GM23248 (cell line): Measurements from ENCODE around the gene P4HA1.

Source experiments
- EZH2 ChIP-seq: fragments of 200-600 bp; sonication (generic); IDR thresholded peaks from 2 replicates; pipeline ENCODE4 v1.6.1; 2018; ENCODE audit warnings: antibody characterized with exemption, mild to moderate bottlenecking; ENCODE audit not compliant: insufficient read depth, poor library complexity, severe bottlenecking
- EZH2phosphoT487 ChIP-seq: fragments of 200-600 bp; sonication (generic); IDR thresholded peaks from 2 replicates; pipeline ENCODE4 v1.6.1; 2018; ENCODE audit warnings: antibody characterized with exemption, moderate library complexity, mild to moderate bottlenecking, low read depth; ENCODE audit not compliant: insufficient read depth

GRCh38 chr10:73044378-73045285, 52.0 kb downstream of the P4HA1 start:
- TF ChIP-seq EZH2 (no peak), EZH2phosphoT487 (no peak)
